Endodermal cell (in vitro differentiated cells): Measurements from ENCODE around the gene CTSC. TPM values are rescaled to one million over a fixed set of nuclear protein-coding genes. Genes with fewer than 3 reads are reported as not detected.

Source experiments
- DNase-seq: peaks from one replicate; pipeline ENCODE4 v3.0.0-alpha.2; 2017
- H3K27ac ChIP-seq: 2 replicates; pipeline ENCODE4 v1.5.1; 2013; ENCODE audit warnings: mild to moderate bottlenecking, low read depth, low read length, moderate library complexity
- H3K27me3 ChIP-seq: 2 replicates; pipeline ENCODE4 v1.6.1; 2013; ENCODE audit warnings: mild to moderate bottlenecking, low read length, moderate library complexity; ENCODE audit not compliant: insufficient read depth, control insufficient read depth, poor library complexity, severe bottlenecking
- H3K36me3 ChIP-seq: 2 replicates; pipeline ENCODE4 v1.7.0; 2013; ENCODE audit warnings: mild to moderate bottlenecking, low read length, moderate library complexity; ENCODE audit not compliant: control insufficient read depth, insufficient read depth
- H3K4me1 ChIP-seq: one replicate; pipeline ENCODE4 v1.7.0; 2013; ENCODE audit warnings: low read length; ENCODE audit not compliant: control insufficient read depth, insufficient read depth
- H3K4me3 ChIP-seq: 2 replicates; pipeline ENCODE4 v1.5.1; 2013; ENCODE audit warnings: mild to moderate bottlenecking, low read length, moderate library complexity
- H3K9ac ChIP-seq: 2 replicates; pipeline ENCODE4 v1.6.1; 2013; ENCODE audit warnings: mild to moderate bottlenecking, low read length, moderate library complexity; ENCODE audit not compliant: poor library complexity, severe bottlenecking; ENCODE audit errors: extremely low read depth
- H3K9me3 ChIP-seq: 2 replicates; pipeline ENCODE4 v1.6.1; 2013; ENCODE audit warnings: mild to moderate bottlenecking, low read length, moderate library complexity; ENCODE audit not compliant: control insufficient read depth
- H3K27ac Mint-ChIP-seq: 2 replicates; pipeline ENCODE4 v1.8.0; 2020; ENCODE audit warnings: mixed read lengths
- H3K27me3 Mint-ChIP-seq: 2 replicates; pipeline ENCODE4 v1.8.0; 2021; ENCODE audit warnings: mild to moderate bottlenecking, mixed read lengths; ENCODE audit not compliant: insufficient read depth
- H3K36me3 Mint-ChIP-seq: 2 replicates; pipeline ENCODE4 v1.8.0; 2020; ENCODE audit warnings: low read depth, mixed read lengths
- H3K4me1 Mint-ChIP-seq: 2 replicates; pipeline ENCODE4 v1.8.0; 2020; ENCODE audit warnings: mixed read lengths
- H3K4me3 Mint-ChIP-seq: 2 replicates; pipeline ENCODE4 v1.8.0; 2020; ENCODE audit warnings: mild to moderate bottlenecking, moderate library complexity, mixed read lengths
- H3K9me3 Mint-ChIP-seq: 2 replicates; pipeline ENCODE4 v1.8.0; 2020; ENCODE audit warnings: mild to moderate bottlenecking, mixed read lengths
- CTCF ChIP-seq: fragments of 200-600 bp; sonication (generic); conservative IDR thresholded peaks from 2 replicates; pipeline ENCODE4 v1.5.0; 2021; ENCODE audit warnings: antibody characterized with exemption, mild to moderate bottlenecking
- WGBS, 2 experiments: methylation state at CpG; one replicate each; pipeline versions ENCODE4 v1.1.5 to v1.1.7; 2013; ENCODE audit warnings: missing lambda C conversion rate in 2 of 2, mixed read lengths in 1 of 2; ENCODE audit not compliant: insufficient coverage in 1 of 2, insufficient read length in 1 of 2; 5-methylcytosine and 5-hydroxymethylcytosine counted together
- total RNA-seq, 2 donors: library from RNA; stranded (reverse); fragmentation: NEBNext Ultra II Directional in 1 of 2; extraction: Animal tissue kit (Norgen Biotek cat#: 25700) in 1 of 2; gene quantifications; 2 replicates in 1 of 2; 3 replicates in 1 of 2; pipeline ENCODE4 v1.2.1, GENCODE V29; 2021

The CTSC gene
- total RNA-seq, 2 donors from 2014 or later: 234 to 273 TPM

GRCh38 chr11:88300888-88301487 lies 36.5 kb downstream of the CTSC start:
- Mint-ChIP-seq H3K27me3 (no peaks in the 10 kb centered on the region), H3K27ac (peak overlapping the region; percentile 81), H3K36me3 (peaks cover 76% of the 10 kb centered on the region), H3K4me3 (no peak overlapping the region), H3K4me1 (peaks cover 54% of the 10 kb centered on the region), H3K9me3 (no peaks in the 10 kb centered on the region)
- H3K9ac ChIP-seq: no peak overlapping the region
- peaks cover 44% of the 10 kb centered on the region for H3K36me3 ChIP-seq
- WGBS, 2 experiments: 51 to 60% methylated on average over 1 to 3 of the region's 3 CpGs
- peaks cover 28% of the 10 kb centered on the region for H3K4me1 ChIP-seq
- H3K4me3 ChIP-seq: no peak overlapping the region
- no peaks in the 10 kb centered on the region for H3K9me3 ChIP-seq
- H3K27ac ChIP-seq: no peak overlapping the region
- TF ChIP-seq CTCF: no peak
- DNase-seq: peak; percentile 83
- H3K27me3 ChIP-seq: no peaks in the 10 kb centered on the region

GRCh38 chr11:88297863-88298262 lies 39.7 kb downstream of the CTSC start:
- Mint-ChIP-seq H3K9me3 (no peaks in the 10 kb centered on the region), H3K4me3 (peak overlapping the region; percentile 32), H3K4me1 (peaks cover 72% of the 10 kb centered on the region), H3K27me3 (no peaks in the 10 kb centered on the region), H3K27ac (peak overlapping the region; percentile 67), H3K36me3 (peaks cover 74% of the 10 kb centered on the region)
- H3K27ac ChIP-seq: no peak overlapping the region
- WGBS, 2 experiments: 74% methylated on average over 2 of the region's 2 CpGs; no CpG with 5 or more reads in 1 of the 2 experiments
- peaks cover 43% of the 10 kb centered on the region for H3K36me3 ChIP-seq
- no peak for DNase-seq
- H3K4me1 ChIP-seq: peaks cover 32% of the 10 kb centered on the region
- H3K27me3 ChIP-seq: no peaks in the 10 kb centered on the region
- H3K4me3 ChIP-seq: peak overlapping the region; percentile 42
- no peak for TF ChIP-seq CTCF
- H3K9me3 ChIP-seq: no peaks in the 10 kb centered on the region
- no peak overlapping the region for H3K9ac ChIP-seq

- Histone ChIP-seq H3K4me3 (peak overlapping the region; percentile 3), H3K9ac (no peak overlapping the region), H3K27ac (no peak overlapping the region), H3K4me1 (peaks cover 32% of the 10 kb centered on the region), H3K27me3 (no peaks in the 10 kb centered on the region), H3K36me3 (peaks cover 44% of the 10 kb centered on the region), H3K9me3 (no peaks in the 10 kb centered on the region)
- 60% methylated on average over 2 of the region's 2 CpGs; no CpG with 5 or more reads in 1 of the 2 experiments for WGBS, 2 experiments
- H3K9me3 Mint-ChIP-seq: no peaks in the 10 kb centered on the region
- peak overlapping the region; percentile 32 for H3K4me3 Mint-ChIP-seq
- DNase-seq: peak; percentile 65
- peaks cover 74% of the 10 kb centered on the region for H3K36me3 Mint-ChIP-seq
- no peak for TF ChIP-seq CTCF
- peaks cover 72% of the 10 kb centered on the region for H3K4me1 Mint-ChIP-seq
- H3K27ac Mint-ChIP-seq: peak overlapping the region; percentile 75
- H3K27me3 Mint-ChIP-seq: no peaks in the 10 kb centered on the region
These were observed 40.1 kb downstream of the CTSC start for GRCh38 chr11:88297421-88297820.
